HepG2 (cell line): Measurements from ENCODE around the gene DNTTIP2. TPM values are rescaled to one million over a fixed set of nuclear protein-coding genes. Genes with fewer than 3 reads are reported as not detected.

Experiments used
- AGO2 ChIP-seq: fragments of 200-400 bp; formaldehyde crosslinking; optimal IDR thresholded peaks from 2 replicates; pipeline ENCODE3; 2017; ENCODE audit warnings: mild to moderate bottlenecking, low read depth, low read length, moderate library complexity
- DDIT3 ChIP-seq: sonication (generic); formaldehyde crosslinking; IDR thresholded peaks from 2 replicates; pipeline ENCODE4 v1.4.0; 2020; ENCODE audit warnings: mild to moderate bottlenecking, missing genetic modification reagents
- FOXM1 ChIP-seq: sonication (generic); formaldehyde crosslinking; IDR thresholded peaks from 2 replicates; pipeline ENCODE4 v1.5.0; 2020; ENCODE audit warnings: missing genetic modification reagents
- GABPB1 ChIP-seq: IDR thresholded peaks from 2 replicates; pipeline ENCODE4 v1.6.1; 2016; ENCODE audit warnings: mild to moderate bottlenecking, missing genetic modification reagents, moderate library complexity, missing compliant biosample characterization
- GATA4 ChIP-seq: sonication (generic); IDR thresholded peaks from 2 replicates; pipeline ENCODE4 v1.6.1; 2016; ENCODE audit warnings: antibody characterized with exemption, low read depth, borderline replicate concordance
- GPBP1L1 ChIP-seq: sonication (generic); formaldehyde crosslinking; IDR thresholded peaks from 2 replicates; pipeline ENCODE4 v1.5.0; 2020; ENCODE audit warnings: mild to moderate bottlenecking, missing genetic modification reagents
- KLF11 ChIP-seq: IDR thresholded peaks from 2 replicates; pipeline ENCODE4 v1.6.1; 2016; ENCODE audit warnings: missing compliant biosample characterization
- MYC ChIP-seq: sonication (generic); formaldehyde crosslinking; IDR thresholded peaks from 2 replicates; pipeline ENCODE4 v1.9.0; 2021; ENCODE audit warnings: missing genetic modification reagents, borderline replicate concordance
- RELA ChIP-seq: sonication (generic); formaldehyde crosslinking; IDR thresholded peaks from 2 replicates; pipeline ENCODE4 v1.4.0; 2020; ENCODE audit warnings: missing genetic modification reagents
- SP140L ChIP-seq: sonication (generic); formaldehyde crosslinking; IDR thresholded peaks from 2 replicates; pipeline ENCODE4 v1.4.0; 2020; ENCODE audit warnings: missing genetic modification reagents, borderline replicate concordance
- SSRP1 ChIP-seq: IDR thresholded peaks from 2 replicates; pipeline ENCODE4 v1.6.1; 2016; ENCODE audit warnings: control low read depth
- USF2 ChIP-seq, 2 experiments: sonication (generic) in 1 of 2; formaldehyde crosslinking in 1 of 2; IDR thresholded peaks; 2 replicates each; pipeline versions ENCODE4 v1.5.1 to v1.6.1; 2011 to 2020; ENCODE audit warnings: borderline replicate concordance in 1 of 2, low read depth in 1 of 2, low read length in 1 of 2, mild to moderate bottlenecking in 1 of 2, missing genetic modification reagents in 1 of 2, moderate library complexity in 1 of 2
- ZBTB3 ChIP-seq: sonication (generic); formaldehyde crosslinking; IDR thresholded peaks from 2 replicates; pipeline ENCODE4 v1.4.0; 2020; ENCODE audit warnings: low read depth, mild to moderate bottlenecking, moderate library complexity, missing genetic modification reagents, borderline replicate concordance
- ZKSCAN1 ChIP-seq: fragments of 150-350 bp; IDR thresholded peaks from 2 replicates; pipeline ENCODE4 v1.6.1; 2014; ENCODE audit warnings: low read length
- ZNF260 ChIP-seq: sonication (generic); formaldehyde crosslinking; IDR thresholded peaks from 2 replicates; pipeline ENCODE4 v1.4.0; 2020; ENCODE audit warnings: missing genetic modification reagents, low read depth, mild to moderate bottlenecking, borderline replicate concordance
- ZNF317 ChIP-seq: sonication (generic); formaldehyde crosslinking; IDR thresholded peaks from 2 replicates; pipeline ENCODE4 v1.5.0; 2020; ENCODE audit warnings: mild to moderate bottlenecking, missing genetic modification reagents
- ZNF331 ChIP-seq: sonication (generic); formaldehyde crosslinking; IDR thresholded peaks from 2 replicates; pipeline ENCODE4 v1.4.0; 2020; ENCODE audit warnings: missing genetic modification reagents
- ZNF34 ChIP-seq: sonication (generic); formaldehyde crosslinking; IDR thresholded peaks from 2 replicates; pipeline ENCODE4 v1.4.0; 2020; ENCODE audit warnings: mild to moderate bottlenecking, missing genetic modification reagents, borderline replicate concordance
- ZNF430 ChIP-seq: sonication (generic); formaldehyde crosslinking; IDR thresholded peaks from 2 replicates; pipeline ENCODE4 v1.9.0; 2021; ENCODE audit warnings: mild to moderate bottlenecking, missing genetic modification reagents
- ZNF512 ChIP-seq: sonication (generic); formaldehyde crosslinking; IDR thresholded peaks from 2 replicates; pipeline ENCODE4 v1.4.0; 2020; ENCODE audit warnings: mild to moderate bottlenecking, missing genetic modification reagents
- ZNF549 ChIP-seq: sonication (generic); formaldehyde crosslinking; IDR thresholded peaks from 2 replicates; pipeline ENCODE4 v1.5.0; 2020; ENCODE audit warnings: missing genetic modification reagents
- ZNF557 ChIP-seq: sonication (generic); formaldehyde crosslinking; IDR thresholded peaks from 2 replicates; pipeline ENCODE4 v1.4.0; 2020; ENCODE audit warnings: missing genetic modification reagents
- polyA plus RNA-seq, 8 experiments: library from polyadenylated mRNA; depleted of rRNA in 3 of 8; stranded (reverse) in 7 of 8; unstranded in 1 of 8; fragments of >200 nt; fragmentation: Illumina TruSeq in 4 of 8; extraction: Trizol in 4 of 8; gene quantifications; 2 replicates each; pipeline versions ENCODE4 v1.2.1 to v1.2.3, GENCODE V29; 2011 to 2016; ENCODE audit warnings: low read depth in 4 of 8, missing spikeins in 1 of 8, mixed read lengths in 1 of 8; ENCODE audit not compliant: insufficient read depth in 1 of 8
- total RNA-seq, 5 experiments: library from RNA; depleted of rRNA; stranded (reverse); fragments of >200 nt; fragmentation: Illumina TruSeq; extraction: Trizol; gene quantifications; 2 replicates each; pipeline ENCODE4 v1.2.3, GENCODE V29; 2016; ENCODE audit warnings: low read depth in 1 of 5
- TF ChIP-seq, protein P1 (sequence below): sonication (generic); formaldehyde crosslinking; IDR thresholded peaks from 2 replicates; pipeline ENCODE4 v1.4.0; 2020; ENCODE audit warnings: low read depth, mild to moderate bottlenecking, missing genetic modification reagents

The DNTTIP2 gene
- total and polyA plus RNA-seq, 2 of the 13 experiments (the other 11 are each of a cell fraction or from before 2014, with no cell fraction given): 11.4 to 63.3 TPM

DNA sequence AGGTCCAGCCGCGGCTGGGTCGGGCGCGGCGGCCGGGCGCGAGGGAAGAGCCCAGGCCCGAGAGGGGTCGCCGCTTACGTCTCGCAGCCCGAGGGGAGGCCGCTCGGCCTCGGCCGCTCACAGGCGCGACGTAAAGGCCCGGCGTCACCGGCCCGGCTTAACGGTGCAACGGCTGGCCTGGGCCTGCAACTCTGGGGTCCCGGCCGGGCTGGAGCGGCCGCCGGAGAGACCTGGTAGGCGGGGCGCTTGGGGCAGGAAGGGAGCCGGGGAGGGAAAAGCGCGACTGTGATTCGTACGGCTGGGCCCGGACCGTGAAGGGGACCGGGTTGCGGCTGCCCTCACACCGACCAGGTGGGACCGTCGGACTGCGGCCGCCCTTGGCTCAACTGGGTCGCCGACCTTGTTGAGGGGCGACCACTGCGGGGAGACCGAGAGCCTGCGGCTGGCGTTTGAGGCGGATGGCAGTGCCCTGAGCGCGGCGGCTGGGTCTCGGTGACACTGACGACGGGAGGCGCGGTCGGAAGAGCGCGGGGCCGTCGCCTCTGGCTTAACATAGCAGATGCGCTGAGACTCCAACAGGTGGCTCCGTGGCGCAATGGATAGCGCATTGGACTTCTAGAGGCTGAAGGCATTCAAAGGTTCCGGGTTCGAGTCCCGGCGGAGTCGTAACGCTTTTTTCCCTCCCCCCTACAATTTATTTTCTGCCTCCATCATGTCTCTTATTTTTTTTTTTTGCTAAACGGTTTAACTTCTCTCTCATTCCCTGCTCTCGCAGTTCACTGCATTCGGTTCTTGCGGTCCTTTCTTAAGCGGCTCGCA, 31.8 kb downstream of the DNTTIP2 start (continued):
- TF ChIP-seq GABPB1 (CRISPR knock-in tag): peak; percentile 80
- 0 out of 2 replicates have a peak, but pooled peaks have one; percentile 7 for TF ChIP-seq ZNF34 (CRISPR knock-in tag)
- no peak for TF ChIP-seq GPBP1L1 (CRISPR knock-in tag)
- no peak for TF ChIP-seq DDIT3 (CRISPR knock-in tag)
- TF ChIP-seq ZKSCAN1: no peak
- peak; percentile 78; the same call in 1 of the 2 replicates for TF ChIP-seq MYC (CRISPR knock-in tag)
- no peak for TF ChIP-seq ZNF260
- TF ChIP-seq RELA (CRISPR knock-in tag): no peak
- no peak for TF ChIP-seq ZNF430 (CRISPR knock-in tag)
- TF ChIP-seq ZNF549: no peak; the same call in 1 of the 2 replicates
- no peak; the same call in 1 of the 2 replicates for TF ChIP-seq KLF11 (CRISPR knock-in tag)
- no peak for TF ChIP-seq SP140L (CRISPR knock-in tag)
- TF ChIP-seq ZNF331: no peak
- TF ChIP-seq ZNF512: no peak
- TF ChIP-seq ZNF317 (CRISPR knock-in tag): peak; percentile 71
- TF ChIP-seq, protein P1, sequence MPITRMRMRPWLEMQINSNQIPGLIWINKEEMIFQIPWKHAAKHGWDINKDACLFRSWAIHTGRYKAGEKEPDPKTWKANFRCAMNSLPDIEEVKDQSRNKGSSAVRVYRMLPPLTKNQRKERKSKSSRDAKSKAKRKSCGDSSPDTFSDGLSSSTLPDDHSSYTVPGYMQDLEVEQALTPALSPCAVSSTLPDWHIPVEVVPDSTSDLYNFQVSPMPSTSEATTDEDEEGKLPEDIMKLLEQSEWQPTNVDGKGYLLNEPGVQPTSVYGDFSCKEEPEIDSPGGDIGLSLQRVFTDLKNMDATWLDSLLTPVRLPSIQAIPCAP (CRISPR knock-in tag): no peak
- peak; percentile 37; the same call in 1 of the 2 replicates for TF ChIP-seq GATA4
- no peak for TF ChIP-seq ZNF557
- no peak for TF ChIP-seq USF2 (IDR thresholded peaks at IDR 0.05; ENCODE audit: low read depth, low read length)
- no peak for TF ChIP-seq USF2 (CRISPR knock-in tag; IDR thresholded peaks at IDR 0.05; ENCODE audit: borderline replicate concordance)
- TF ChIP-seq AGO2: peak; percentile 86
- no peak; the same call in 1 of the 2 replicates for TF ChIP-seq SSRP1 (CRISPR knock-in tag)
- TF ChIP-seq ZBTB3 (CRISPR knock-in tag): no peak
- TF ChIP-seq FOXM1 (CRISPR knock-in tag): no peak
